Measurements from ENCODE around the gene MRPS14. TPM values are rescaled to one million over a fixed set of nuclear protein-coding genes. Genes with fewer than 3 reads are reported as not detected.

Gene MRPS14
- total and polyA plus RNA-seq, 9 of the 15 experiments (the other 6 are each of a cell fraction or from before 2014, with no cell fraction given): 38.1 to 231 (median 54.9) TPM

- TF ChIP-seq ZNF609 (CRISPR knock-in tag; IDR thresholded peaks at IDR 0.05; ENCODE audit: borderline replicate concordance) (no peak), GABPB1 (CRISPR knock-in tag; IDR thresholded peaks at IDR 0.05) (no peak), KDM1A (IDR thresholded peaks at IDR 0.05) (peak in 1 of 2 experiments; percentile 45; a peak in 2 of 4 replicates), CEBPG (CRISPR knock-in tag; IDR thresholded peaks at IDR 0.05) (no peak), CEBPG (tag; conservative IDR thresholded peaks at IDR 0.05 in 1 of 2, IDR thresholded peaks at IDR 0.05 in 1 of 2) (no peak), ZNF134 (CRISPR knock-in tag; conservative IDR thresholded peaks at IDR 0.05) (no peak), FOXP1 (CRISPR knock-in tag; IDR thresholded peaks at IDR 0.05) (no peak), ZSCAN29 (IDR thresholded peaks at IDR 0.05) (no peak), RBM25 (IDR thresholded peaks at IDR 0.05; ENCODE audit: low read depth, low read length, severe bottlenecking) (no peak), KLF6 (CRISPR knock-in tag; IDR thresholded peaks at IDR 0.05; ENCODE audit: borderline replicate concordance) (no peak), ZNF3 (CRISPR knock-in tag; IDR thresholded peaks at IDR 0.05) (no peak), TEAD4 (IDR thresholded peaks at IDR 0.05; ENCODE audit: low read length) (no peak), TEAD4 (CRISPR knock-in tag; IDR thresholded peaks at IDR 0.05; ENCODE audit: borderline replicate concordance) (no peak), IFI16 (CRISPR knock-in tag; IDR thresholded peaks at IDR 0.05) (no peak), MCM7 (IDR thresholded peaks at IDR 0.05) (no peak), ZBTB1 (CRISPR knock-in tag; IDR thresholded peaks at IDR 0.05; ENCODE audit: borderline replicate concordance, low read depth) (no peak), MYC (IDR thresholded peaks at IDR 0.05; ENCODE audit: low read depth, low read length) (no peak), MYC (CRISPR knock-in tag; IDR thresholded peaks at IDR 0.05; ENCODE audit: borderline replicate concordance, low read depth) (no peak), ZFP36 (IDR thresholded peaks at IDR 0.05; ENCODE audit: low read depth, low read length, partially characterized antibody) (no peak), ZNF583 (CRISPR knock-in tag; IDR thresholded peaks at IDR 0.05) (no peak), ZNF766 (CRISPR knock-in tag; conservative IDR thresholded peaks at IDR 0.05) (no peak), STAT5B (CRISPR knock-in tag; IDR thresholded peaks at IDR 0.05) (no peak), CGGBP1 (CRISPR knock-in tag; IDR thresholded peaks at IDR 0.05) (no peak), PTBP1 (IDR thresholded peaks at IDR 0.05; ENCODE audit: low read depth, low read length) (no peak), PREB (CRISPR knock-in tag; IDR thresholded peaks at IDR 0.05) (no peak), KAT8 (IDR thresholded peaks at IDR 0.05; ENCODE audit: low read depth) (no peak)
Measured at GRCh38 chr1:175019524-175019923, 3.7 kb downstream of the MRPS14 start (continued).

Data from K562 (cell line).